Stimulated activated CD4-positive, alpha-beta T cell treated with anti-CD3 and anti-CD28 coated beads, TNF-alpha, amount 100 ng/mL, for 24 hours (primary cell): Measurements from ENCODE around the gene PHETA1.
"Not testable (repeated sequence)": the region's sequence is repeated elsewhere in the genome, so short reads cannot be mapped to it uniquely, and the experiment has no call there.

Source experiments
- DNase-seq, 3 experiments: peaks; one replicate each; pipeline ENCODE4 v3.0.0-alpha.2; 2020; ENCODE audit warnings: low read depth in 3 of 3

The PHETA1 gene

DNA sequence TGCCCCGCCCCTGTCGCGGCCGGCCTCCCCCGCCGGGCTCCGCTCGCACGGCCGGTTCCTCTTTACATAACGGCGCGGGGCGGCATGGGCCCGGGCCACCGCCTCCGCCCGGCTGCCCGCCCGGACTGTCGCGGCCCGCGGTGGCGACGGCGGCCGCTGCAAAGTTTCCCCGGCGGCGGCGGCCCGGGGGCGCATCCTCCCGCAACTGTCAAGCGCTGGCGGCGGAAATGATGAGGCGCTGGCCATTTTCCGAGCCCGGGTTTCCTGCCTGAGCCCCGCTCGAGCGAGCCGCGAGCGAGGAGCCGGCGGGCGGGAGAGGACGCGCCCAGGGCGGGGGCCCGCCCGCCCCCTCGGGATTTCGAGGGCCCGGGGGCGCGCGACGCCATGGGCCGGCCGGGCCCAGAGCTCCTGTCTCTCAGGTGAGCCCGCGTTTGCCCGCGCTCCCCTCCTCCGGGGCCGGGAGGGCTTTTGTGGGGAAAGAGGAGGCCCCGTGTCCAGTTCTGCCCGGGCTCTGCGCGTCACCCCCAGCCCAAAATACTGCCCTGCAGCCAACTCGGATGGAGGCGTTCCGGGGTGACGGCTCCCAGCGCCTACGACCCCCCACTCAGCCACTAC is 37.1 kb upstream of the PHETA1 start, which contains the start of gene SH2B3:
Gene SH2B3, plus strand, starts transcription at position 65 of the 615 bp plus-strand sequence. CDS start 12,223 bp downstream, outside the sequence.
- DNase-seq = peak in 2 of 3 experiments; percentile 59 to 74

DNA sequence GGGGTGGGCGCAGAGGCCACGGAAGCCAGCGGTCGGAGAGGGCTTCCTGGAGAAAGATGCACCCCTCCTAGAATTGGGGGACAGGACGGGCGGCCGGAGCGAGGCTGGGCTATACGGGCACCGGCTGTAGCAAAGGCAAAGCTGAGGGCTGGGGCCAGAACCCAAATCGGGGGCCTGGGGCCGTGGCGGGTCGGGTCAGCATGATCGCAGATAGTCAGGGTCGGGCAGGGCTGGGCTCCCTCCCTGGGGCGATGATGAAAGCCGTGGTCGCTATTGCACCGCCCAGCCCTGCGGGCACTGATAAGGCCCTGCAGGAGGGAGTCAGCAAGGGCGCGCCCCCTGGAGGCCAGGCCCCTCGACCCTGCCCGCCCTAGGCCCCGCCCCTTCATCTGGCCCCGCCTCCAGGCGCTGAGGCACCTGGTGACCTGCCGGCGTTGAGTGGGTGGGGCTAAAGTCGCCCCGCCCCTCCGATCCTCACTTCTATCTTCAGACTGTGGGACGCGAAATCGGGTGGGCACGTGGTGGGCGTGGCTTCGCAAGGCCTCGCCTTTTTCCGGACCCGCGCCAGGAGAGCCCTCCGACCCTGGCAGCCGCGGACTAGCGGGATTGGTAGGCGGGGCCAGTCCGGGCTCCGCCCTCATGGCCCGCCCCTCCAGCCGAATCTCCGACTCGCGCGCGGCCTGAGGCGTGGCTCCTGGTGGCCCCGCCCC is 36.4 kb upstream of the PHETA1 start:
- peak; percentile 96 to 99 (median 96) for DNase-seq

DNA sequence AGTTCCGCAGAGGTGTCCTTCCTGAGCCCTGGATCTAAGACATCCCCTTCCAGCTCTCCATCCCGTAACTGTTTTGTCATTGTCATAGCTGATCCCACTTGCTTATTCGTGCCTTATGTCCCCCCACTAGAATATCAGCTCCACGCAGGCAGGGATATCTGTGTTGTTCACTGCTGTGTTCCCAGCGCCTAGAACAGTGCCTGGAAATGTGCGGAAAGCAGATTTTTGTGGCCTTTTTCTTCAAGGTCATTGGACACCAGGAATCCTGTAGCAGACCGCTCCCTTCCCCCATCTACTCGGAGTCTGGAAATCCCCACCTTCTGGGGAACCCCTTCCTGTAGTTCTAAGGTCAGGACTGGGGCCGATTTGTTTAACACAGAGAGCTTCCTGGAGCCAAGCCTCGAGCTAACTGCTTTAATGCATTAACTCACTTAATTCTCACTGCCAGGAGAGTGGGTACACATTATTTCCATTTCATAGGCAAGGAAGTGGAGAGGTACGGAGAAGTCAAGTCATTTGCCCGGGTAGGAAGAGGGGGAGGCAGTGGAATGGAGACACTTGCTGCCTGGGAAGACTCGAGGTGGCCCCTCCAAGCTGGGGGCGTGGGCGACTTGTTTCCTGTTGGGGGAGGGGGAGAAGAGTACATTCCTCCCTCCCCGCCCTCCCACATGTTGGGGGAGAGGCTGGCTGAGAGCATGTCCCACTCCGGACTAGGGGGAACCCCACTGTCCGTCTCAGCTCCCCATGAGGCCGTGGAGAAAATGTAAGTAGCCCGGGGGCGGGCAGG is 35.7 kb upstream of the PHETA1 start:
- DNase-seq = peak; percentile 54 to 81 (median 56)

DNA sequence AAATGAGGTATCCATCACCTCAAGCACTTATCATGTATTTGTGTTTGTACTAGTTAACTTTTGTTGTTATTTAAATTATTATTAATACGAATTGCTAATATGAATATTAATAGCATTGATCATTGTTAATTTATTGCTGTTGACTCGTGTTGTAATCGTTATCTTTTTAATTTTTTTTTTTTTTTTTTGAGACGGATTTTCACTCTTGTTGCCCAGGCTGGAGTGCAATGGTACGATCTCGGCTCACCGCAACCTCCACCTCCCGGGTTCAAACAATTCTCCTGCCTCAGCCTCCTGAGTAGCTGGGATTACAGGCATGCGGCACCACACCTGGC is 33.6 kb upstream of the PHETA1 start:
- not testable (repeated sequence) for DNase-seq

DNA sequence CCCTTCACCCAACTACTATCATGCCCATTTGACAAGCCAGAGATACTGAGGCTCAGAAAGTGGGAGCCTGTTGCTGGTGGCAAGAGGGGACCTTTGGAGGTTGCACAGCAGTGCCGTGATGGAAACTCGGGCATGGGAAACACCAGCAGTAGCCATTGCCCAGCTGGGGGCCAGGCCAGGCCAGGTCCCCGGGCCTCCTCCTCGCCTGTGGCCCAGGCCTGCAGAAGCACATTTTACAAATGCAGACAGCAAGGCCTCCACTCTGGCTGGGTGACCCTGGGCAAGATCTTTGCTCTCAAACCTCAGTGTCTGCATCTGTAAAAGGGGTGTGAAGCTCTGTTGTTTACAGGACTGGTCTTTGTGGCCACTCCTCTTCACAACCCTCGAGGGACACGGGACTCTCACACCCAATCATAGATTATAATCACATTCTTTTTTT is 32.3 kb upstream of the PHETA1 start:
- DNase-seq = no peak

DNA sequence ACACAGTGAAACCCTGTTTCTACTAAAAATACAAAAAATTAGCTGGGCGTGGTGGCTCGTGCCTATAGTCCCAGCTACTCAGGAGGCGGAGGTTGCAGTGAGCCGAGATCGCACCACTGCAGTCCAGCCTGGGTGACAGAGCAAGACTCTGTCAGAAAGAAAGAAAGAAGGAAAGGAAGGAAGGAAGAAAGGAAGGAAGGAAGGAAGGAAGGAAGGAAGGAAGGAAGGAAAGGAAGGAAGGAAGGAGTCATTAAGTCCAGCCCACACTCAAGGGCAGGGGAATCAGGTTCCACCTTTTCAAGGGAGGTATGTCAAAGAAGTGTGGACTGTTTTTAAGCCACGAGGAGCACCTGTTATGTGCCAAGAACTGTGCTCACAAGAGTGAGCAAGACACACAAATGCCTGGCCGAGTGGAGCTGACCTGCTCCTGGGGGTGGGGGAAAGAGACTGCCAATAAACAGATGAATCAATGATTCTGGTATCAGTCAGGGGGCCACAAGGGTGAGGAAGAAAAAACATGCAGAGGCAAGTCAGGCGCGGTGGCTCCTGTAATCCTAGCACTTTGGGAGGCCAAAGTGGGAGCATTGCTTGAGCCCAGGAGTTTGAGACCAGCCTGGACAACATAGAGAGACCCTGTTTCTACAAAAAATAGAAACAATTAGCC is 31.0 kb upstream of the PHETA1 start:
- not testable (repeated sequence) for DNase-seq

DNA sequence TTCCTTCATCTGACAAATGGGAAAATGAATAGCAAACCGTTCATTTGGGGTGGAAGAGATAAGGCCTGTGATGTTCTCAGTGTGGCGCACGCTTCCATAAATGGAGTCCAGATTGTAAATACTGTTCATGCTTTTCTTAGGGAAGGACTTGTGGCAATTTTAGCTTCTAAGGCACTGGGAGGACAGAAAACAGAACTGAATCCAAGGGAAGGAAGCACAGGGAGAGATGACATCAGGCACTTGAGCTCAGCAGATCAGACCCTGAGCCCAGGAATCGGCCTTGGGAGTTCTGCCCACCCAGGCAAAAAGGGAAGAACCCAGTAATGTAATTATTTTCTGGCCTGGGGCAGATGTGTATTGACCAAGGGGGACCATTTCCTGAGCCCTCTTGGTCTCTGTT is 29.6 kb upstream of the PHETA1 start:
- DNase-seq = no peak

DNA sequence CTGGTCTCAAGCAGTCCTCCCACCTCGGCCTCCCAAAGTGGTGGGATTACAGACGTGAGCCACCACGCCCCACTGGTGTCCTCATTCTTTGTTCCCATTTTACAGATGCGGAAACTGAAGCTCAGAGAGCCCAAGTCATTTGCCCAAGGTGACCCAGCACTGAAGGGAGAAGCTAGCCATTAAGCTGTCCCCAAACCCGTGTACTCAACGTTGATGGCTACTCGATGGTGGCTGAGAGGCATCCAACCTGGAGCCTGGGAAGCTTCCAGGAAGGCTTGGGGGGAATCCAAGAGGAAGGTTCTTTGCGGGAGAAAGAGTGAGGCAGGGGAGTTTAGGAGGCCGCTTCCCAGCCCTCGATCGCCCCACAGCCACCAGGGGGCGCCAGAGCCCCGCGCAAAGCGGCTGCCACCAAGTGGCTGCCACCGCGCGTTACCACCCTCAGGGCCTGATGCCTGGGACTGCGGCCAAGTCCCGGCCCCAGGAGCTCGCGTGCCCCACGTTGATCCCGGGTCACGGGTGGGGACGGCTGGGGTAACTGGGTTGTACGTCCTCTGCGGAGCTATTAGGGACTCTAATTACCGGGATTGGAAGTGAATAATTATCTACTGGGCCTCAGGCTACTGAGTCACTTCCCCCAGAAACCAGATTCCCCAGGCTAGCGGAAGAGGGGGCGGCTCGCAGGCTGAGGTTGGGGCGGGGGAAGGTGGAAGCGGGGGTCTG is 28.0 kb upstream of the PHETA1 start:
- DNase-seq = peak; percentile 71 to 85 (median 74)

DNA sequence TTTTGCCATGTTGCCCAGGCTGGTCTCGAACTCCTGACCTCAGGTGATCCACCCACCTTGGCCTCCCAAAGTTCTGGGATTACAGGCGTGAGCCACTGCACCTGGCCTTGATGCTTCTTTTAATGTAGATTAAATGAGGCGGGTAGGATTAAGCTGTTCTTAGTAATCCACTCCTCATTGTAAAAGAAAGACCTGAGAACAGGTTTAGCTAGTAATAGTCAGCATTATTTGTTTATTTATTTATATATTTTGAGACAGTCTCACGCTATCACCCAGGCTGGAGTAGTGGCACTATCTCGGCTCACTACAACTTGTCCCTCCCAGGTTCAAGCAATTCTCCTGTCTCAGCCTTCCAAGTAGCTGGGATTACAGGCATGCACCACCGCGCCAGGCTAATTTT is 27.4 kb upstream of the PHETA1 start:
- not testable (repeated sequence) for DNase-seq

DNA sequence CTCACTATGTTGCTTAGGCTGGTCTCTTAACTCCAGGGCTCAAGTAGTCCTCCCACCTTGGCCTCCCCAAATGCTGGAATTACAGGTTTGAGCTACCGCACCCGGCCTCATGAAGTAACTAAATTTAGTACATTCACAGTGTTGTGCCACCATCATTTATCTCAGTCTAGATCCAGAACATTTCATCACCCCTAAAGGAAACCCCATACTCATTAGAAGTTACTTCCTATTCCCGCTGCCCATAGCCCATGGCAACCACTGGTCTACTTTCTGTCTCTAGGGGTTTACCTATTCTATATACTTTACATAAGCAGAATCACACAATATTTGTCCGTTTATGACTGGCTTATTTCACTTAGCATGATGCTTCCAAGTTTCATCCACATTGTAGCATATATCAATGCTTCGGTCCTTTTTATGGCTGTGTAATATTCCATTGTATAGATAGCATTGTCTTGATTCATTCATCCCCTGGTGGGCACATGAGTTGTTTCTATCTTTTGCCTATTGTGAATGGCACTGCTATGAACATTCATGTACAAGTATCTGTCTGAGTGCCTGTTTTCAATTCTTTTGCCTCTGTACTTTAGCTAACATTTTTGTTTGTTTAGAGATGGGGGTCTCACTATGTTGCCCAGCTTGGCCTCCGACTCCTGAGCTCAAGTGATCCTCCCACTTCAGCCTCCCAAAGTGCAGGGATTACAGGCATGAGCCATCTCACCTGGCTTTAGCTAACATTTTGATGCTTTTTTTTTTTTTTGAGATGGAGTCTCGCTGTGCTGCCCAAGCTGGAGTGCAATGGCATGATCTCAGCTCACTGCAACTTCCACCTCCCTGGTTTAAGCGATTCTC is 26.7 kb upstream of the PHETA1 start:
- DNase-seq = no peak

DNA sequence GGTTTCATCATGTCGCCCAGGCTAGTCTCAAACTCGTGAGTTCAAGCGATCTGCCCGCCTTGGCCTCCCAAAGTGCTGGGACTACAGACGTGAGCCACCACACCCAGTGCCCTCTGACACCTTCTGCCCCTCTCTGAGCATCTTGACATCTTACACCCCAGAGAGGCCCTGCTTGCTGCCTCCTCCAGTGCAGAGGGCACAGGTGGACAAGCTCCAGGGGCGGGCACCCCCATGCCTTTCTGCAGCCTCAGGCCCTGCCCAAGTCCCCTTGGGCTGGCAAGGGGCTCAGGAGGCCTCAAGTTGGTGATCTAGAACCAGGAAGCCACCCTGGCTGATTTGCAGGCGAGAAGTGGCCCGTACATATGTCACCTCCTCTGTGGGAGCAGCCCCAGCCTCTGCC is 25.6 kb upstream of the PHETA1 start:
- DNase-seq = no peak

DNA sequence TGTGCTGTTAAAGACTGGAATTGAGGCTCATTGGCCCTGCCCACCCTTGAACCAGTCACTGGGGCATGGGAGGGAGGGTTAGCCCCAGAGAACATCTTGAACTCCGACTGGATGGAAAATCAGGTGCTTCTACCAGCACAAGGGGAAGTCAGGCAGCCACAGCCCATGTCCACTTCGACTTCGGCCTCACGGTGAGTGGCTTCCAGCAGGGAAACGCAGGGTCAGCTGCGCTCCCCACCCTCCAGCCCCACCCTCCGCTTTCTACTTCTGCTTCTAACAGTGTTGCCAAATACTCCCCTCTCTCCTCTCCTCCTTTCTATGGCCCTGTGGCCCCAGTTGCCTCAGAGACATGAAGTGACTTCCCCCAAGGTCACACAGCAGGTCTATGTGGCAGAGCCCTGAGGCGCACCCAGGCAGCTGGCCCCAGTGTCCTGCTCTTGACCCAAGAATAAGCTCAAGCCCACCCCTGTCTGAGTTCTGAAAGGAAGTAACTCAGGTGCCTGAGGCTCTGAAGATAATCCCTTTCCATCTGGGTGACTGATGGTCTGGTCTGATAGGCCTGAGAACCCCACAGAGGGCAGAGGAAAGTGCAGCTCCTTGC is 24.9 kb upstream of the PHETA1 start:
- no peak for DNase-seq

DNA sequence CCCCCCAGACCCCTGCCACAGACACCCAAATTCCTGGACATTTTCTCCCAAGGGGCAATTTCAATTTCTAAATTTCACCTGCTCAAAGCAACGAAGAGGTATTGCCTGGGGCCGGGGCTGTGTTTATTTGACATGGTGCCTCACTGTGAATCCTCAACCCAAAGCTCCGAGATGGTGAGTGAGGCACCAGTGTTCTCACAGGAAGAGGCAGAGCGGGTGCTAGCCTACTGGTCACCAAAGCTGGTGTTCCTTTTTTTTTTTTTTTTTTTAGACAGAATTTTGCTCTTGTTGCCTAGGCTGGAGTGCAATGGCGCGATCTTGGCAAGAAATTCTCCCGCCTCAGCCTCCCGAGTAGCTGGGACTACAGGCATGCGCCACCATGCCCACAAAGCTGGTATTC is 22.0 kb upstream of the PHETA1 start:
- DNase-seq = no peak

DNA sequence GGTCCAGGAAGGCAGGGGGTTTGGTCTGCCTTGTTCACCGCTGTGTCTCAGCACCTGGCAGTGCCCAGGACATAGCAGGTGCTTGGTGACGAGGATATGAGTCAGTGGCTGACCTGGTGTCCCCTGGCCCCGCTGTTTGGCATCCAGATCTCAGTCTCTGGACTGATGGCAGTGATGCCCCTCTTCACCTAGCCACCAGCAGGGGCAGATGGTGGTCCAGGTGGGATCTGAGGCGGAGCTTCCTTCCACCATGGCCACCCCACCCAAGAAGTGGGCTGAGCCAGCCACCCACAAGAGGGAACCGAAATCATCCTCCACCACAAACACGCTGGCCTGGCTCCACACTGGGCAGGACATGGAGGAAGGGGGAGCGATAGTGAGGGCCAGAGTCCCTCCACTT is 20.7 kb upstream of the PHETA1 start:
- DNase-seq = no peak

DNA sequence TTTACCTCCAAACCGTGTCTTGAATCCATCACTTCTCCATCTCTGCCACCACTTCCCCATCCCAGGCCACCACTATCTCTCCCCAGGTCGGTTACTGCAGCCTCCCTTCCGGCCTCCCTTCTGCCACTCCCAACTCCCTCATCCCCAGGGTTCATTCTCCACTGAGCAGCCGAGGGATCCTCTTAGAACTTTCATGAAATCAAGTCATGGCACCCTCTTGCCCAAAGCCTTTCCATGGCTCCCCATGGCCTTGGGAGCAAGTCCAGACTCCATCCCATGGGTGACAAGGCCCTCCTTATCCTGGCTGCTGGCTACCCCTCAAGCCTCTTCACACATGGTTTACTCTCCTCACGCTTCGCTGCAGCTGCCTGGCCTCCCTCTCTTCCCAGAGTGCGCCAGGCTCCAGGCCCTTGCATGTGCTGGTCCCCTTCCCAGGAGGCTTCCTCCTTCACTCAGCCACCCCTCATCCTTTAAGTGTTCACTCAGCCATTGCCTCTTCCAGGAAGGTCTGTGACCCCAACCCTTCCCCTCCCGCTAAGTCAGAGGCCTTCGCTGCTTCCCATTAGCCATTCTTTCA is 18.9 kb upstream of the PHETA1 start:
- no peak for DNase-seq

DNA sequence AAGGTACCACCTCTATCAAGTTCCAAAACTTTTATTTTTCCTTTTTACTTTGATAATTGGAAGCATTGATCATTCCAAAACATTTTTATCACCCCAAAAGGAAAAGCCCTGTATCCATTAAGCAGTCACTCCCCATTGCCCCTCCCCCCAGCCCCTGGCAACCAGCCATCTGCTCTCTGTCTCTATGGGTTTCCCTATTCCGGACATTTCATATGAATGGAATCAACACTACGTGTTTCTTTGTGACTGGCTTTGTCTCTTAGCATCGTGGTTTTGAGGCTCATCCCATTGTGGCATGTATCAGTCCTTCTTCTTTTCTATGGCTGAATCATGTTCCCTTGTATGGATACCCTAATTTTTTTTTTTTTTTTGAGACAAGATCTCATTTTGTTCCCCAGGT is 18.0 kb upstream of the PHETA1 start:
- no peak for DNase-seq

DNA sequence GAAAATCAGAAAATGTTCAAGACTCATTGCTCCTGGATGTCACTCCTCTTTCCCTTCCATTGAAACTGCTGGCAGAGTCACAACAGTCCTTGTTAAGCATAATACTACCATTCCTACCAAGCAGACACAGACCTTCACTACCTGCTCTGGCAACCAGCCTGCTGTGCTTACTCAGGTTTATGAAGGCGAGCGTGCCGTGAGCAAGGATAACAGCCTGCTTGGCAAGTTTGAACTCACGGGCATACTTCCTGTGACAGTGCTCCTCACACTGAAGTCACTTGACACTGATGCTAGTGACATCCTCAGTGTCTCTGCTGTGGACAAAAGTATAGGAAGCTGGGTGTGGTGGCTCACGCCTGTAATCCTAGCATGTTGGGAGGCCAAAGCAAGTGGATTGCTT is 15.7 kb upstream of the PHETA1 start:
- DNase-seq = no peak

DNA sequence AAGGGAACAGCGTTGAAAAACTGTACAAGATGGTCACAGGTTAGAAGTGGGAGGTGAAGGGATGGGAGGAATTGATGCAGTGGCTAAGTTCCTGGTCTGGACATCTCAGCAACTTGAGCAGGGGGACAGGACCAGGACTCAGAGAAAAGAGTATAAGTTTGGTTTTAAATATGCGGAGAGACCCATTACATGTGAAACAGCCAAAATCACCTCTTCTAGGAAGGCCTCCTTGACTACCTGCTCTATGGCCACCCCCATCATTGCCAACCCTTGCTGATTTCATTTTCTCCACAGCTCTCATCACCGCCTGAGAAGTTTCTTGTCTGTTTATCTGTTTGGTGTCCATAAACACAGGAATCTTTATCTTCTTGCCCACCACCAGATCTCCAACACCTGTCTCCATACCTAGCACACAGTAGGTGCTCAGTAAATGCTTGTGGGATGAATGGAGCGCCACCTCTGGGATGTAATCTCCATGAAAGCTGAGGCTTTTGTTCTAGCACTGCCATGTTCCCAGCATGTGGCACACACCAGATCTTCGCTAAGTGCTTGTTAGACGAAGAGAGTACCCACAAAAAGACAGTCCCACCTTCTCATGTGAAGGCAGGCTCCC is 11.2 kb upstream of the PHETA1 start:
- no peak for DNase-seq

DNA sequence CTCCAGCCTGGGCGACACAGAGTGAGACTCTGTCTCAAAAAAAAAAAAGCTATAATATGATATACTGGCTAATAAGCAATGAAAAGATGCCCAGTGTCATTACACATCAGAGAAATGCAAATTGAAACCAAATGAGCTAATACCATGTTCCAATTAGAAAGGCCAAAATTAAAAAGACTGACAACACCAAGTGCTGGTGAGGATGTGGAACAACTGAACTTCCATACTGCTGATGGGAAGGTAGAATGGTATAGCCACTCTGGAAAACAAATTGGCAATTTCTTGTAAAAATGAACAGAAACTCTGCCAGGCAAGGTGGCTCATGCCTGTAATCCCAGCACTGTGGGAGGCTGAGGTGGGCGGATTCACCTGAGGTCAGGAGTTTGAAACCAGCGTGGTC is 8.5 kb upstream of the PHETA1 start:
- DNase-seq = no peak
